Measurements from ENCODE around the gene CD274. TPM values are rescaled to one million over a fixed set of nuclear protein-coding genes. Genes with fewer than 3 reads are reported as not detected.

Gene CD274
- total and polyA plus RNA-seq, 2 of the 8 experiments (the other 6 are each of a cell fraction or from before 2014, with no cell fraction given), result 0.08 to 0.15 TPM

DNA sequence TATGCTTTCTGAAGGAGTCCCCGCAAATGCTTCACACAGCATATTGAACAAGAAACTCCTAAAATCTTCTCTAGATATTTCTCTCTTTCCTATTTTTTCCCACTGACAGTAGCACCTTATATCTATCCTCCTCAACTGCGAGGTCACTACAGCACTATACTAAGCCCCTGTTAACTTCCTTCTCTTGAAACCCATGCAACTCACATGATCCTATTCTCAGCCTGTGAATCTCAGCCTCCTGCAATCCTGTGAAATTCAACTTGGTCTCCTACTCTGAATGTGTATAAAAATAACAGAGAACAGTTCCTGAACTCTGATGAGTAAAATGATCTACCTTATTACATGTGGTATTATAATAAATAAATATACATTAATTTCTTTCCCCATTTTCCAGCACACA lies 6.5 kb upstream of the CD274 start:
- Histone ChIP-seq H3K23me2 (ENCODE audit: low read depth, low read length) (no peaks in the 10 kb centered on the region), H3K14ac (ENCODE audit: insufficient read length) (no peak overlapping the region), H3K79me2 (ENCODE audit: control insufficient read depth in 1 of 2, insufficient read depth in 2 of 2, low read length in 2 of 2) (no peaks in the 10 kb centered on the region), H4K91ac (replicated peaks; ENCODE audit: insufficient read length, low read length) (no peak overlapping the region), H3K56ac (replicated peaks; ENCODE audit: insufficient read length, low read depth, low read length) (no peak overlapping the region), H3K27ac (ENCODE audit: low read depth, low read length) (no peak overlapping the region), H3K4me1 (replicated peaks in 1 of 4; ENCODE audit: control insufficient read depth in 3 of 4, insufficient read depth in 4 of 4, low read length in 3 of 4) (no peaks in the 10 kb centered on the region), H3K18ac (ENCODE audit: extremely low read depth, low read length) (no peak overlapping the region), H4K20me1 (replicated peaks in 1 of 2; ENCODE audit: control insufficient read depth in 1 of 2, insufficient read depth in 2 of 2, low read length in 2 of 2) (no peaks in the 10 kb centered on the region), H4K8ac (ENCODE audit: extremely low read depth, insufficient read depth, low read length) (no peak overlapping the region), H2BK120ac (replicated peaks; ENCODE audit: low read depth, low read length) (no peak overlapping the region), H2BK5ac (ENCODE audit: low read depth, low read length) (no peak overlapping the region), H2BK20ac (ENCODE audit: low read length) (no peak overlapping the region), H2AFZ (ENCODE audit: low read length) (no peak overlapping the region), H2AK5ac (ENCODE audit: low read depth, low read length) (no peak overlapping the region), H3K4me2 (ENCODE audit: insufficient read depth in 1 of 2, low read depth in 2 of 2, low read length in 2 of 2) (no peak overlapping the region), H3K36me3 (ENCODE audit: control insufficient read depth in 2 of 4, insufficient read depth in 4 of 4, low read length in 3 of 4) (no peaks in the 10 kb centered on the region; a peak in 1 of 8 replicates), H4K5ac (ENCODE audit: insufficient read length, low read depth, low read length) (no peak overlapping the region), H2BK12ac (ENCODE audit: low read depth, low read length) (no peak overlapping the region), H3K4me3 (ENCODE audit: extremely low read depth in 1 of 4, insufficient read depth in 2 of 4, low read depth in 3 of 4, low read length in 4 of 4) (no peak overlapping the region), H3K4ac (replicated peaks; ENCODE audit: insufficient read length, low read depth, low read length) (no peak overlapping the region), H3K27me3 (replicated peaks in 1 of 4; ENCODE audit: control insufficient read depth in 3 of 4, extremely low read depth in 1 of 4, insufficient read depth in 3 of 4, low read length in 3 of 4) (no peaks in the 10 kb centered on the region), H3K9me3 (ENCODE audit: insufficient read depth in 2 of 2, low read depth in 1 of 2, low read length in 1 of 2) (no peaks in the 10 kb centered on the region), H3K9ac (replicated peaks in 1 of 4; ENCODE audit: extremely low read depth in 1 of 4, low read depth in 3 of 4, low read length in 3 of 4) (no peak overlapping the region), H3K79me1 (ENCODE audit: low read depth, low read length) (no peaks in the 10 kb centered on the region), H3K23ac (ENCODE audit: insufficient read length) (no peak overlapping the region), H2BK15ac (ENCODE audit: low read length) (no peak overlapping the region)
- no peak for DNase-seq (ENCODE audit: low read depth in 1 of 2, low spot score in 2 of 2)
- FAIRE-seq, result no peak
- 89% methylated on average over 2 of the region's 2 CpGs; no CpG with 5 or more reads in 1 of the 2 experiments for WGBS, 2 experiments (ENCODE audit: extremely low coverage in 1 of 2, insufficient coverage in 1 of 2, insufficient read length in 1 of 2, insufficient replicate concordance in 2 of 2, low coverage in 1 of 2, low lambda C conversion rate in 2 of 2, missing lambda C conversion rate in 1 of 2)
- POLR2A ChIA-PET (ENCODE audit: partially characterized antibody), result no interaction called here
- TF ChIP-seq FOSL1 (IDR thresholded peaks at IDR 0.05; ENCODE audit: insufficient read depth, low read depth, low read length) (no peak), RAD21 (IDR thresholded peaks at IDR 0.05 in 1 of 2, conservative IDR thresholded peaks at IDR 0.05 in 1 of 2; ENCODE audit: low read depth in 2 of 2, low read length in 2 of 2) (no peak), JUND (IDR thresholded peaks at IDR 0.05; ENCODE audit: low read length) (no peak), NRF1 (IDR thresholded peaks at IDR 0.05; ENCODE audit: low read depth, low read length) (no peak), GABPA (IDR thresholded peaks at IDR 0.05; ENCODE audit: borderline replicate concordance, insufficient read depth, low read length) (no peak), RXRA (IDR thresholded peaks at IDR 0.05; ENCODE audit: insufficient read depth, low read depth, low read length) (no peak), ZNF274 (IDR thresholded peaks at IDR 0.05; ENCODE audit: borderline replicate concordance, extremely low read depth, low read length) (no peak), JUN (IDR thresholded peaks at IDR 0.05; ENCODE audit: low read depth, low read length) (no peak), POLR2AphosphoS5 (IDR thresholded peaks at IDR 0.05; ENCODE audit: low read depth, low read length) (no peak), CBX8 (IDR thresholded peaks at IDR 0.05; ENCODE audit: borderline replicate concordance, low read depth, low read length) (no peak)
- CTCF ChIA-PET (ENCODE audit: partially characterized antibody), result interaction anchor here (0.9 to 5.4 kb wide), 7 partner anchors 18 to 684 kb away, joined by 3 to 39 read pairs (median 7); partner anchors contain the start of genes INSL6 and PDCD1LG2
